Measurements from ENCODE around the gene KCNJ1. TPM values are rescaled to one million over a fixed set of nuclear protein-coding genes. Genes with fewer than 3 reads are reported as not detected.

KCNJ1 gene
- total and polyA plus RNA-seq, 4 donors: 0.01 to 0.31 (median 0.14) TPM

- no peak for DNase-seq
- no peak for TF ChIP-seq CTCF (IDR thresholded peaks at IDR 0.05; ENCODE audit: control extremely low read depth, extremely low read depth)
- Histone ChIP-seq H3K36me3 (ENCODE audit: control insufficient read depth in 4 of 4, insufficient read depth in 4 of 4, low read length in 4 of 4) (no peaks in the 10 kb centered on the region), H3K4me1 (ENCODE audit: control insufficient read depth in 5 of 5, insufficient read depth in 5 of 5, low read length in 5 of 5) (peaks cover 0 to 21% (median 3%) of the 10 kb centered on the region in 5 donors), H3K4me3 (no peak overlapping the region), H3K9me3 (ENCODE audit: control insufficient read depth in 4 of 4, insufficient read depth in 3 of 4, low read length in 3 of 4) (no peaks in the 10 kb centered on the region), H3K27ac (ENCODE audit: low read depth in 1 of 2, low read length in 1 of 2) (no peak overlapping the region), H3K27me3 (ENCODE audit: control insufficient read depth in 3 of 3, insufficient read depth in 3 of 3, low read length in 2 of 3) (peaks cover 0 to 15% (median 12%) of the 10 kb centered on the region in 3 donors), H3K9ac (ENCODE audit: insufficient read depth in 1 of 2, low read length in 2 of 2) (no peak overlapping the region)
- no peak for ATAC-seq (ENCODE audit: insufficient read depth, low FRiP score)
- 82 to 95% methylated on average over 1 of the region's 1 CpG for WGBS, 2 donors
These were observed 30.7 kb upstream of the KCNJ1 start for GRCh38 chr11:128897826-128898225.

- Histone ChIP-seq H3K4me1 (ENCODE audit: control insufficient read depth in 5 of 5, insufficient read depth in 5 of 5, low read length in 5 of 5) (peaks cover 0 to 21% (median 4%) of the 10 kb centered on the region in 5 donors), H3K9ac (ENCODE audit: insufficient read depth in 1 of 2, low read length in 2 of 2) (no peak overlapping the region), H3K36me3 (ENCODE audit: control insufficient read depth in 4 of 4, insufficient read depth in 4 of 4, low read length in 4 of 4) (no peaks in the 10 kb centered on the region), H3K4me3 (no peak overlapping the region), H3K27ac (ENCODE audit: low read depth in 1 of 2, low read length in 1 of 2) (no peak overlapping the region), H3K27me3 (ENCODE audit: control insufficient read depth in 3 of 3, insufficient read depth in 3 of 3, low read length in 2 of 3) (peaks cover 0 to 5% (median under 1%) of the 10 kb centered on the region in 3 donors), H3K9me3 (ENCODE audit: control insufficient read depth in 4 of 4, insufficient read depth in 3 of 4, low read length in 3 of 4) (no peaks in the 10 kb centered on the region)
- no peak for DNase-seq
- TF ChIP-seq CTCF (IDR thresholded peaks at IDR 0.05; ENCODE audit: control extremely low read depth, extremely low read depth): no peak
- ATAC-seq (ENCODE audit: insufficient read depth, low FRiP score): no peak
- 37 to 82% methylated on average over 2 of the region's 2 CpGs for WGBS, 2 donors
These were observed 29.3 kb upstream of the KCNJ1 start for GRCh38 chr11:128896356-128896755.

GRCh38 chr11:128895526-128895925 is 28.4 kb upstream of the KCNJ1 start:
- Histone ChIP-seq H3K9me3 (ENCODE audit: control insufficient read depth in 4 of 4, insufficient read depth in 3 of 4, low read length in 3 of 4) (no peaks in the 10 kb centered on the region), H3K36me3 (ENCODE audit: control insufficient read depth in 4 of 4, insufficient read depth in 4 of 4, low read length in 4 of 4) (no peaks in the 10 kb centered on the region), H3K9ac (ENCODE audit: insufficient read depth in 1 of 2, low read length in 2 of 2) (no peak overlapping the region), H3K27ac (ENCODE audit: low read depth in 1 of 2, low read length in 1 of 2) (peak overlapping the region; percentile 12 to 35), H3K4me1 (ENCODE audit: control insufficient read depth in 5 of 5, insufficient read depth in 5 of 5, low read length in 5 of 5) (peaks cover 0 to 21% (median 4%) of the 10 kb centered on the region in 5 donors), H3K27me3 (ENCODE audit: control insufficient read depth in 3 of 3, insufficient read depth in 3 of 3, low read length in 2 of 3) (no peaks in the 10 kb centered on the region), H3K4me3 (no peak overlapping the region)
- TF ChIP-seq CTCF (IDR thresholded peaks at IDR 0.05; ENCODE audit: control extremely low read depth, extremely low read depth): no peak
- ATAC-seq (ENCODE audit: insufficient read depth, low FRiP score) (no peak), DNase-seq (peak in 2 of 3 donors; percentile 37 to 51)
- WGBS, 2 donors: 74 to 89% methylated on average over 9 of the region's 9 CpGs

DNA sequence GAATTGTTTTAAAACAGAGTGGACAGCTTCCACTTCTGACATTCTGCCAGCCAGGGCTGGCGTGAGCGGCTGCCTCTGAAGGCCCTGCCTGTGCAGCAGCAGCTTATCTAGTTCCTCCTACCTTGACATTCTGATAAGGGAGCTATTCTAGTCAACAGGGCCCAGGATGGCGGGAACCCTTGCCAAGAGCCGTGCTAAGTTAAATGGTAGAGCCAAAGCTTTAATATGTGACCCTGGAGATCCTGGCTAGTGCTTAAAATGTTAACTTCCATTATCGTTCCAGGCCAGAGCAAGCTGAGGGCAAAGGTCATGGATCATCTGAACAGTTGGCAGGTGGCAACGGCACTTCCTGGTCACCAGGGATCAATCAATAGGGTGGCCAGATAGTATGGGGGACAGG is 27.6 kb upstream of the KCNJ1 start:
- Histone ChIP-seq H3K36me3 (ENCODE audit: control insufficient read depth in 4 of 4, insufficient read depth in 4 of 4, low read length in 4 of 4) (no peaks in the 10 kb centered on the region), H3K27me3 (ENCODE audit: control insufficient read depth in 3 of 3, insufficient read depth in 3 of 3, low read length in 2 of 3) (peaks cover 0 to 7% (median 0%) of the 10 kb centered on the region in 3 donors), H3K27ac (ENCODE audit: low read depth in 1 of 2, low read length in 1 of 2) (peak overlapping the region in 1 of 2 donors; percentile 27), H3K4me3 (no peak overlapping the region), H3K9ac (ENCODE audit: insufficient read depth in 1 of 2, low read length in 2 of 2) (no peak overlapping the region), H3K9me3 (ENCODE audit: control insufficient read depth in 4 of 4, insufficient read depth in 3 of 4, low read length in 3 of 4) (no peaks in the 10 kb centered on the region), H3K4me1 (ENCODE audit: control insufficient read depth in 5 of 5, insufficient read depth in 5 of 5, low read length in 5 of 5) (peaks cover 0 to 21% (median 4%) of the 10 kb centered on the region in 5 donors)
- ATAC-seq (ENCODE audit: insufficient read depth, low FRiP score): peak; percentile 23
- TF ChIP-seq CTCF (IDR thresholded peaks at IDR 0.05; ENCODE audit: control extremely low read depth, extremely low read depth): no peak
- WGBS, 2 donors: 44 to 74% methylated on average over 6 of the region's 6 CpGs
- DNase-seq: peak; percentile 54 to 80 (median 68)

All from lung (tissue), 12 donors.